Islet of Langerhans (tissue), 1 donor: Measurements from ENCODE around the gene RAD51B.
"Not testable (repeated sequence)": the region's sequence is repeated elsewhere in the genome, so short reads cannot be mapped to it uniquely, and the experiment has no call there.

Source experiments
- FAIRE-seq: peaks from one replicate; lab custom pipeline; 2011; peaks lifted over from hg19 to GRCh38; lab: Jason Lieb, UNC

RAD51B gene

DNA sequence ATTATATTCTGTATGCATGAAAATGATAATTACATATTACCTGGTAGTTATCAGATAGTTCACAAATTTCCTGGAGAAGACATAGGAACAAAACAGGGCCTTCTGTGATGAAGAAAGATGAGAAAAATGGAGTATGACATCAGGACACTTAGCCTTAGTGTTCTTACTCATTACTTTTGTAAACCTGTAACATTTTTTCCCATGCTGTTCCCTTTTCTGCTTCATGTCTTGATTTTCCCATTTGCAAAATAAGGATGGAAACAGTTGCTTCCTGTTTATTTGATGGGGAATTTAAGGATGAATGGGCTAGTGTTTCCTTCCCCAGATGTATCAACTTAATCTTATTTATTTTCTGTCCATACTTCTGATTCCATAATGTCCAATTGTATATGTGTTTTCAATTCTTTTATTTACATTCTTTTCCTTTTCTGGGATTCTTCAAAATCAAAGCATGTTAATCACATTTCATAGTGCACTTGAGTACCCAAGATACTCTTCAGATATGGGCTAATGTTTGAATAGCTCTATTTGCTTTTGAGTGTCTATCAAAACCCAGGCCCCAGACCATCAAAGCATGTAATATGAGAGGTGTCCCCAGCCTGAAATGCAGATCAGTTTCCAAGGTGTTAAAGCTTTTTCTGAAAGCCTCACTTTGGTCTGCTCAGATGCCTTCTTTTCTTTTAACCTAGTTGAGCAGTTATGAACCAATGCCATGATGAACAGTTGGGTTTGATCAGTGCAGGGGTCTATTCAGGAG lies 260.5 kb downstream of the RAD51B start:
- FAIRE-seq = no peak

DNA sequence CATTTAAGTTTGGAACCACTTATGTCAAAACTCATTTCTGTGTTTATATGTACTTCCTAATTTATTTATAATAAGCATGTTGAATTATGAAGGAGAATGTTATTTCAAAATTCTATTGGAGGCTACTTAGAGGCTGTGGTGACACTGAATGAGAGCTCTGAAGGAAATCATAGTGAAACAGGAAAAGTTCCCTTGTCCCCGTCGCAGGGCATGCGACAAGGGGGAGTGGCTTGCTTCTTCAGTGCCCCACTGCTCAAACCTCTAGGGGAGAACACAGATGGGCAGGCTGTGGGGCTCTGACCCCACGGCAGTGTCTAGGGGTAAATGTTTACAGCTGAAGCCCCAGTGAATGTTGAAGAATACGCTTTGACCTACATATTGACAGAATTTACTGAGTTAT lies 261.9 kb downstream of the RAD51B start:
- no peak for FAIRE-seq

DNA sequence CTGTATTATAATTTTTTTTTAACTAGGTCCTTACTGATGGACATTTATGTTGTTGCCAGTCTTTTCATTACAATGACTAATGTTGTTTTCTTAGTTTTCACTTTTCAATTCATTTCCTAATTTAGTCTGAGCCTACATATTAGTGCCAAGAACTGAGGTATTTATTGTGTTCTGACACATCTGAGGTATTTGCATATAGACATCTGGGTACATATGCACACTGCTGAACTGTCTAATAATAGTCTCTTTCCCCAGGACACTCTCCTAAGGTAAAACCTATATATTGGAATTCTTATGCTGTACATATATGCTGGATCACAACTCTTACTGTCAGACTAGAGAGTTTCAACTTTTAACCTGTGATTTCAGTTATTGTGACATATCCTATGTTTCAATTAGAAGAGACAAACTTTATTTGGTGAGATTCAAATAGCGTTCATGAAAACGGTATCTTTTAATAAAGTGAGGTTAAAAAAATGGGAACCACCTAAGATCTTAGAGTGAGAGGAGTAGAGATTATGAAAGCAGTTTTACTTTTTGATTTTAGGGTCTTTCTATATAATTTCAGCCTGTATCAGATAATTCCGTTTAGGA lies 263.2 kb downstream of the RAD51B start:
- no peak for FAIRE-seq

DNA sequence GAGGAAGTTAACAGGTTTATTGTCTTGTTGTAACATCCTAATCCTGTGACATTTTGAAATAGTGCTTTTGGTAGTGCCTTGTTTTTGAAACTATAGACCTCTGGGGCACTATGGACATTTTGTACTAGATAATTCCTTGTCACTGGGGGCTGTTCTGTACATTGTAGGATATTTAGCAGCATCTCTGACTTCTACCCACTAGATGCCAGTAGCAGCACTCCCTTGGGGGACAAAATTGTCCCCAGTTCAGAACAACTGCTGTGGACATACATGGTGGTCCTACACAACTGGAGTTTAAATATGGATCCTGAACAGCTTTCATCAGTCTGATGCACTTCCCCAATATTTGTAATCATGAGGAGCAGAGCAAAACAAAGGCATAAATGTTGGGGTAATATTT lies 264.7 kb downstream of the RAD51B start:
- FAIRE-seq = peak; percentile 17

DNA sequence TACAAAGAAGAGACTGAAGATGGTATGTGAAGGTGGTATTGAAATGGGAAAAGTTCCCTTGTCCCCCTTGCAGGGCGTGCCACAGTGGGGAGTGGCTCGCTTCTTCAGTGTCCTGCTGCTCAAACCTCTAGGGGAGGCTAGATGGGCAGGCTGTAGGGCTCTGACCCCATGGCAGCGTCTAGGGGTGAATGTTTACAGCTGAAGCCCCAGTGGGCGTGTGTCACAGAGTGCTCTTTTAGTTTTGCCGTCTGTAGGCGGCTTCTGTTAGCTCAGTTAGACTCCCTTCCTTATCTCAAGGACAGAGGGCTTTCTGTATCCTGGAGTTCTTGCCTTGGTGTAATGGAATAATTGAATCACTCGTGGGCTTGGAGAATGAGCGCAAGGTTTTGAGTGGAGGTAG lies 266.2 kb downstream of the RAD51B start:
- FAIRE-seq = no peak

DNA sequence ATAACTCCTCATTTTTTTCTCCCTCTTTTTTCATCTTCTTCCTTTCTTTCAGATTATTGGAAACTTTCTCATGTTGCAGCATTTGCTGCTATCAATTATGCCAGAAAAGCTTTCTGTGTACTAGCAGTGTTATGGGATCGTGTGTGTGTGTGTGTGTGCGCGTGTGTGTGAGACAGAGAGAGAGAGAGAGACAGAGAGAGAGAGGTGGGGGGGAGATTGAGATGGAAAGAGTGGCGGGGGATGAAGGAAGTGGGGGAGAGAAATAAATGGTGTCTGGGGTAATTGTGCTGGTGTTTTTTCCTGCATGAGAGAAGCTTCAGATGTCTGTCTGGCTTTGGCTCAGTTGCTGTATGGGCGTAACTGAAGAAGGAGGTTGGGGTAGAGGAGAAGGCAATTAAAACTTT lies 268.9 kb downstream of the RAD51B start:
- no peak for FAIRE-seq

DNA sequence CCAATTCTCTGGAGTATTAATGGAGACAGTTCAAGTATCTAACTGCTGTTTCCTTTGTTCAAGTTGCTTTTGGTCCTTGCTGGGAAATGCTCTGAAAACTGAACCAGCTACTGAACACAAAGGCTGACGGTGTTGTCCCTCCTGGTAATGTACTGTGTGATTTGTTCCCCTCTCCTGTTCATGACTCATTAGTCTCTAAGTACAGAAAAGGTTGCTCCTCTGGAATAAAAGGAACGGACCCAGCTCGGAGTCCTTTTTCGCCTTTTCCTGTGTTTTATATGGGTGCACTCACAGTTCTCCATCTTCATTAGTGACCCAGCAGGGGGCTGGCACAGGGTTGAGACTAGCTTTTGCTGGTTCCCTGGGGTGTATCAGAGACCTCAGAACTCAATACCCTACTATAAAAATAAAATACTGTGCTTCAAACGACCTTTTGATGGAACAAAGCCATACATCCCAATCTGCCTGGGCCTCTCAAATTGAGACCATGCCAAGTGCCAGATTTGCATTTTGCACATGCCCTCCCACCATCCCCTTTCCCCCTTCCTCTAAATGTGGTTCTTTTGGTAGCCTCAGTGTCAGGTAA lies 269.7 kb downstream of the RAD51B start:
- peak; percentile 98 for FAIRE-seq

DNA sequence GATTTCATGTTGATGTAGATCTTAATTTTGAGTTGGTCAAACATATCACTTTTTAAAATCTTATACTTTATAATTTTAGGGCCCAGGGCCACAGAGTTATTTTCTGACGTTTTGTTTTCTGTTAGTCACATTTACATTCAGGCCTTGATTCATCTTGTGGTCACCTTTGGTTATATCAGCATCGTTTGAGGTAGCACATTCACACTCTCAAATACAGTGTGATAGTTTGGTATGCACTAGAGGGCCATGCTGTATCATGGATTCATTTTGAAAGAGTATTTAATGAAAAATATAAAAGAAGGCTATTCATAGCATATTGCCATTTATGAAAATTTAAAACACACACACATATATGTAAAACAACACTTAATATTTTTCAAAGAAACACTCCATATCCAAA lies 274.6 kb downstream of the RAD51B start:
- FAIRE-seq = no peak

DNA sequence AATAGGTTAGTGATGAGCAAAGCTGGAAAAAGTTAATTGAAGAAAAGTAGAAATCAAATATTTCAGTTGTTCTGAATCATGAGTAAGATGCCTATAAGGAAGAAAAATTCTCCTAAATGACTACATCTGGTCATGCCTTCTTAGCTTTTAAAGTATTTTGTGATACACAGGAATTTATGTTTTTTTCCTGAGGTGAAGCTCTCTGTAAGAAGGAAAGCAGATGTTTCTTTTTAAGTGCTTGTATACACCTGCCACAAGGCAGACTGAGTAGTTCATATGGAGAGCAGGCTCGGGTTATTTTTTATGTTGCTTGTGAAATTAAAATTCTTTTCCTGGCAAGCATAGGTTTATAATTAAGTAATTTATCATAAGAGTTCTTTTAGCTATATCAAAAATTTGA lies 275.2 kb downstream of the RAD51B start:
- no peak for FAIRE-seq

DNA sequence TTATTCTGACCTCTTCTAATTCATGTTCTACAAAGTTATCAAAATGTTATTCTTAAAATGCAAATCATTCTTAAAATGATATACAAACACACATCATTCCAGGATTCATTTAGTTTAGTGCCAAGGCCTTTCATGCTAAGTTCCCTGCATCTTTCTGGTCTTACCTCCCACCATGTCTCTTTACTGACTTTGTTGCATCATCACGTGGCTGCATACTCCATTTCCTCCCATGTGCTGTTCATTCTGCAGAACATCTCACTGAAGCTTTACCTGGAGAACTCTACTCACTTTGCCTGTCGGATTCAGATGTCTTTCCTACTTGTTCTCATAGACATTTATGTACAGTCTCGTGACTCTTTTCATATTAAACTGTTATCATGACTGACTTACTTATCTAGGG lies 278.1 kb downstream of the RAD51B start:
- FAIRE-seq = no peak

DNA sequence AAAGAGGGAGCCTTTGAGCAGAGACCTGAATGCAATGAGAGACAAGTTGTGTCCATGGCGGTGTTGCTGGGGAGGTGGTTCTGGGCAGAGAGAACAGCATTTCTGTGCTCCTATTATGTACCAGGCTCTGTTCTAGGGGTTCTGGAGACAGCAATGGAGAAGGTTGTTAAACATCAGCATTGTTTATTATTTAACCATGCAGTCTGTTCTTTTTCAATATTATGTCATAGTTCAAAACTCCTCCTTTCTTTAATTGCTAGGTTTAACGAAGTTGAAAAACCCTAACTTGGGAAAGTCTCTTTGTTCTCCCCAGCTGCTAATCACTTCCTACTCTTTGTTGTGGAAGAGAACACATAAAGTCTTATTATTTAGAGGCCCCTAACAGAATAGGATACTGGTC lies 279.3 kb downstream of the RAD51B start:
- FAIRE-seq = no peak

DNA sequence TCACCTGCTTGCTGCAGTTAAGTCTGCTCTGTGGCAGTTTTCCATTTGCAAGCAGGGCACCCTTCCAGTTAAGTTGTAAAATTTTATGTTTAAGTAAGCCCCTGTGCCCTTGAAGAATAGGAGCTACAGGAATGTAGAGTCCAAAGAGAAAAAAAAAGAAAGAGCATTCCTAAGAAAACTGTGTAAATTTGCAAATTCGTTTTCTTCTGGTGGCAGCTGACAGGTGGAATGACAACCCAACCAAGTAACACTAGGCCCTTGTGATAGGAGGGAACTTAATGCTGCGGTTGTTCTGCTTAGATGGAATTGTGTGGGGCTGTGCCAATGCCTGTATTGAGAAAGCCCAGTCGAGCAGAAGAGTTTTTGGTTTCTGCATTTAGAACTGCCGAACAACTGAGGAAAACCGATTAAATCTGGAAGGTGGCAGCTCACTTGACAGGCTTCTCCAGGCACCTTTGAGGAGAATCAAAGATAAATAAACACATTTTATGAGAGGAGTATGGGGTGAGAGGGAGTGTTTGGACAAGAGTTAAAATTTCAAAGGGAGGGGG lies 280.0 kb downstream of the RAD51B start:
- no peak for FAIRE-seq

DNA sequence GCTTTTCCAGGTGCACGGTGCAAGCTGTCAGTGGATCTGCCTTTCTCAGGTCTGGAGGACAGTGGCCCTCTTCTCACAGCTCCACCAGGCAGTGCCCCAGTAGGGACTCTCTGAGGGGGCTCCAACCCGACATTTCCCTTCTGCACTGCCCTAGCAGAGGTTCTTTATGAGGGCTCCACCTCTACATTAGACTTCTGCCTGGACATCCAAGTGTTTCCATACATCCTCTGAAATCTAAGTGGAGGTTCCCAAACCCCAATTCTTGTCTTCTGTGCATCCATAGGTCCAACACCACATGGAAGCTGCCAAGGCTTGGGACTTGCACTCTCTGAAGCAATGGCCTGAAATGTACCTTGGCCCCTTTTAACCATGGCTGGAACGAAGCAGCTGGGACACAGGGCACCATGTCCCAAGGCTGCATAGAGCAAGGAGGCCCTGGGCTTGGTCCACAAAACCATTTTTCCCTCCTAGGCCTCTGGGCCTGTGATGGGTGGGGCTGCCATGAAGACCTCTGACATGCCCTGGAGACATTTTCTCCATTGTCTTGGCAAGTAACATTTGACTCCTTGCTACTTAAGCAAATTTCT lies 282.2 kb downstream of the RAD51B start:
- FAIRE-seq = not testable (repeated sequence)

DNA sequence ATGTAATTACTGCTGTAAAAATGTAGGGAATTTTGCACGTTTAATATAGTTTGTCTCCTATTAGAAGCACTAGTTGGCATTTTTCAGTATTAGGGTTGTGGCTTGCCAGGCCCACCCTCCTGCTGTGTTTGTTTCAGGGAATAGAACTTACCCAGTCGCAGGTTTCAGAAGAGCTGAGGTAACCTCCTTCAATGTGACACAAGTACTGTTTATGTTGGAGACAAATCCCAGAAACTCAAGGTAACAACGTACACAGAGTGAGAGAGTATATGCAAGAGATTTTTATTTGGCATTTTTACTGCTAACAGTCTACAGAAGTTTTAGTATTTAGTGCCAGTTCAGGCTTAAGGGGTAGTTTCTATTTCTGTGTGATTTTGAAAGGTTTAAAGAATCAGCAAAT lies 284.3 kb downstream of the RAD51B start:
- no peak for FAIRE-seq

DNA sequence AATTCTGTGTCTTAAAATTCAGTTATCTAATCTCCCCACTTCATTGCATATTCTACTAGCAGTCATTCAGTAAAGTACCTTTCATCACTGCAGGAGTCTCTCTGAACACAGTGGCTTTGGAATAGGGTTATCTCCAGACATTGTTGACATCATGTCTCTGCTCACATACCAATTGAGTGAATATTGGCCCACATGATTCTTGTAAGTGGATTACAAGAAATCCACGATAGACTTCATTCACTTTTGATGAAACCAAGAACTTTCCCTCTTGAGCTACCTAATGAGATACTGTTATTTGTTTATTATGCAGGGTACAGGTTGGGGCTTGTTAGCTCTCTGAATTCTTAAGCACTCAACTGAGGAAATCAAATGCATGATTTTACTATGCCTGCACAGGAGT lies 284.9 kb downstream of the RAD51B start:
- FAIRE-seq = no peak

DNA sequence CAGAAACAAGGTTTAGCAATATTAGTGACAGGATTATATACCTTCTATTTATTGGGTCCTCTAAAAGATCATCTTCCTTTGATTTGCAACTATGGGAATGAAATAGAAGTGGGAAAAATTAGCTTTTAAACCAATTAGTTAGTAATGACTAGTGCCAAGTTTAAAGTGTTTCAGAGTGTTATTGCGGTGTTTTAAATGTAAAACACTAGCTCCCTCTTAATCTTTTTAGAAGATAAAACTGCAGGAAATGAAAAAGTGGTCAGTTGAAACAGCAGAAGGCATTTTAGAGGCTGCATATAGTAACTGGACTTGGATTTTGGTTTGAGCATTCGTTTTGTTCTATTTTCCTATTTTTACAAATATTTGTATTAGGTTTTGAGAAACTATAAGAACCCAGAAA lies 286.2 kb downstream of the RAD51B start:
- FAIRE-seq = no peak

DNA sequence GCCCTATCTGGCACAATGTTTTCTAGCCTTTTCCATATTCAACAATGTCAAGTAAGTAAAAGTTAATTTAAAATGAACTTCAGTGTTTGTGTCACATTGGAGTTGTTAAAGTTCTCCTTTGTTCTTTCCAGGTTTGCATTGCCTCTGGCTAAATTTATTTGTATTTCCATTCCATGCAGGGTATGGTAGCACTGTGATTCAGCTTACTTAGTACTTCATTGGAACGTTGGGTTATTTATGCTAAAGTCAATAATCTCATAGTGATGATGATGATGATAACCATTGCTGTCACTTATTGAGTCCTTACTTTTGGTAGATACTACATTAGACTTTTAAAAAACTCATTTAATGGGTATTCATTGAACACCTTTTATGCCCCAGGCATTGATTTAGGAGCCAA lies 286.9 kb downstream of the RAD51B start:
- peak; percentile 17 for FAIRE-seq

DNA sequence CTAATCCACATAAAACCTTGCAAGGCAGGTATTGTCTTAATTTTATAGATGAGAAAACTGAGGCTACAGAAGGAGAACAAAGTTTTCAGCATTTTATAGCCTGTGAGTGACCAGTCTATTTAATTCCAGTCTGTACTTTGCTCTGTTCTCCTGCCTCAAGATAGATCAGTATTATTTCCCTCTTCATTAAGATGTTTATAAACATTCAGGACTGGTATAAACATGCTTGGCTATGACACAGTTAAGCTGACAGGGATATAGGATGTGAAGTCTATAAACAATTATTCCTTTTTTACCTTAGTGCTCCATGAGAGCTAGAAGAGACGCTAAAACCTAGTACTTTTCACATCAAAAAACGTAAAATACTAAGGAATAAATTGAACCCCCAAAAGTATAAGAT lies 287.3 kb downstream of the RAD51B start:
- FAIRE-seq = no peak

DNA sequence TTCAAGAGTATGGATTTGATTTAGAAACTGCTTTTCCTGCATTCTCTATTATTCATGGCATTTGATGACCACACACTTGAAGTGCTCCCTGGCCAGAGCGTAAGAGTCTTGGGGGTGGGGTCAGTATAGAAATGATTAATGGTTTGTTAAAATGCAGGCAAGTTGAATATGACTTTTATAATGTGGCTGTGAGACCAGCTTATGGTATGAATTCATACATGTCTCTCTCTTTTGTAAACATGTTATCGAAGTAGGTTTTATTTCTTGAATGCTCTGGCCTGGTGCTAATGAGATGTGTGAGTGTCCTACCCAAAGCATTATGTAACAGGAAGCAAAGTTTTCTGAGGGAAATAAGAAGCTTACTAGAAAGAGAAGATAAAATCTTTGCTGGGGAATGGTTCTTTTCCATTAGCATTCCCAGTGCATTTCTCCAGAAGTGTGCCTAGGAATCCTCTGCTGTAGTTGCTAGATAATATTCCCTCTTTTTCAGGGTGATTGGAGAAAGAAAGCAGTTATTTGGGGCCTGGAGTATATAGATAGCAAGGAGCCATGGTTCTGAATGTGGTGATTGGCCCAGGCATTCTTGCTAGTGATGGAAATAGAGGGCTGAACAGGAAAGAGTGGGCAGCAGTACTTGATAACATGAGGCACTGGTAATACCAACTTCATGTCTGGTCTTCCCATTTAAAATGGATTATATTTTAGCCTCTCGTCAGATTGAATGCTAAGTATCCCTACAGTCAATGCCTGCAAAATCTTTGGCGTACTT lies 289.7 kb downstream of the RAD51B start:
- FAIRE-seq = no peak

DNA sequence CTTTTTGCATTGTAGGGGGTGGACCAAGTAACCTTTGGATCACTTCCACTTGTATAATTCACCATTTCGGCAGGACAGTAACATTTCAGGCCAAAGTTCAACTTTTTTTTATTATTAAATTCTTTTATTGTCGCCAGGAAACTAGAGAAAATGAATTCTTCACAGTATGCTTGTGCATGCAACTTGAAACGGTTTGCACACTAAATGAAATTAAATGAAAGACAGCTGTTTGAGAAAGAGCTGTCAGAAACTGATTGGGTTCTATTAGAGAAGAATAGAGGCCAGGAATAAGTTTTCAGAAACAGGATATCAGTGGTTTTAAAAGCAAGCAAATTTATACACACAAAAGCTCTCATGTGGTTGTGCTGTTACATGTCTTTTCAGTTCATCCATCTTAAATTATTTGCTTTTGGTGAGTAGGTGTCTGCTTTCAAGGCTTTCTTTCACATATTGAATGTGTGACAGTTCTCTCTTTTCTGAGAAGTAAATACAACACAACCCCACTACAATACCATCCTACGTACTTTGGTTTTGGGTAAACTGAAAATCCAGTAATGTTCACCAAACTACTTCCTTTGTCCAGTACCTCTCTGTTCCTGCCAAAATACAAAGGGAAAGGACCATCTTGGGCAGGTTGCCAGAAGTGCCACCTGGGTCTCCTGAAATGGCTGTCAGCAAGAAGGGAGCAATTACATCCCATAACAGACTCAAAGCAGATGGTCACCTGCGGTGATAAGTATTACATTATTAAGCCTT lies 291.7 kb downstream of the RAD51B start:
- FAIRE-seq = peak; percentile 17

DNA sequence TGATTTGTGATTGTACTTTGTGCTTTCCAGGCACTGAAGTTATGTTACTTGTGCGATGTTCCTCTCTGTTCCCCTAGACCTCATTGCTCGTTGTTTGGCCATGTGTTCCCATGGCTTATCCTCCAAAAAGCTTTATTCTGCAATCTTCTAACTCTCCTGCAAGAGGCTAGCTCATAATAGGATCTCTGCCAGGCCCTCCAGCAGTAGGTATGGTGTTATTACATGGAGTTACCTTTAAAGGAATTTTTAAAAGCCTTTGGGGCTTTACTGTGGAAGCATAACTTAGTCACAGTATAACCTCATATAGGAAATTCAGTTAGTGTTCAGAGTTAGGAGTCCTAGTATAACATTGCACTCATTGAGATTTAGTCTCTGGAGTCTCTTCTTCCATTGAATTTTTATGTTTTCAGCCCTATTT lies 292.3 kb downstream of the RAD51B start:
- no peak for FAIRE-seq

DNA sequence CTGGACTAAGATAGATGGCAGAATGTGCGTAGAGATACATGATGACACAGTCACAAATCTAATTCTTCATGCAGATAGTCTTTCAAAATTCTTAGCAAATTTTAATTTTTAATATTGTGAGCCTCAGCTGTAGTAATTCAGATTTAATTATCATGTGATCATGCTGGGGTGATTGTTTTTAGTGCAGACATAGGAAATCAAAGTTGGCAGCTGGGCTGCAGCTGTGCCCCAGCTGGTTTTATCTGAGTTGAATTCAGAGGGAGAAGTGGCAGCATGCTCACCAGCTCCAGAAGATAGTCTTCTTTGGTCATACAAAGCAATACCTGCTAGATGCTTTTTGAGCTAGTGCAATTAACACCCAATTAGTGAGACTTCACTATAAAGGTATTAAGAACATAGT lies 292.9 kb downstream of the RAD51B start:
- FAIRE-seq = no peak
